Ovary (tissue), 9 donors: ENCODE data around the gene DPYSL5. TPM values are rescaled to one million over a fixed set of nuclear protein-coding genes. Genes with fewer than 3 reads are reported as not detected.
"Not testable (repeated sequence)": the region's sequence is repeated elsewhere in the genome, so short reads cannot be mapped to it uniquely, and the experiment has no call there.

ENCODE experiments used
- DNase-seq, 5 donors: peaks; one replicate each; pipeline ENCODE4 v3.0.0-alpha.2; 2019 to 2020
- H3K27ac ChIP-seq, 2 donors: fragments of 200-600 bp; one replicate each; pipeline versions ENCODE4 v1.5.1 to v1.8.0; 2019 to 2022
- H3K27me3 ChIP-seq: fragments of 200-600 bp; one replicate; pipeline ENCODE4 v1.8.0; 2022
- H3K36me3 ChIP-seq: fragments of 200-600 bp; sonication (generic); one replicate; pipeline ENCODE4 v1.5.1; 2019
- H3K4me1 ChIP-seq: one replicate; pipeline ENCODE4 v1.8.1; 2013; ENCODE audit warnings: mild to moderate bottlenecking, moderate library complexity; ENCODE audit not compliant: insufficient read depth
- H3K4me3 ChIP-seq: fragments of 200-600 bp; sonication (generic); one replicate; pipeline ENCODE4 v1.5.1; 2017
- H3K9me3 ChIP-seq, 2 donors: fragments of 200-600 bp in 1 of 2; sonication (generic) in 1 of 2; one replicate each; pipeline versions ENCODE4 v1.5.1 to v1.8.1; 2013 to 2019; ENCODE audit warnings: mild to moderate bottlenecking in 1 of 2, moderate library complexity in 1 of 2
- EP300 ChIP-seq: sonication (generic); formaldehyde crosslinking; IDR thresholded peaks from one replicate; pipeline ENCODE4 v1.6.1; 2017; ENCODE audit warnings: antibody characterized with exemption
- POLR2A ChIP-seq: fragments of 450-650 bp; IDR thresholded peaks from one replicate; pipeline ENCODE4 v1.6.1; 2017; ENCODE audit warnings: antibody characterized with exemption, mild to moderate bottlenecking, moderate library complexity
- WGBS, 3 donors: extraction: QIAGEN DNeasy Blood & Tissue Kit in 1 of 3; methylation state at CpG; one replicate each; pipeline versions ENCODE4 v1.1.5 to v1.1.7; 2013 to 2017; 5-methylcytosine and 5-hydroxymethylcytosine counted together
- intact Hi-C, 4 donors: fragments of 100-400 bp; cut with DNase I; formaldehyde crosslinking; loops; one replicate each; pipeline versions ENCODE4 v1.11.0 to v1.15.1; 2022 to 2023
- polyA plus RNA-seq, 2 donors: library from polyadenylated mRNA; stranded (reverse); fragments of 200-250 nt in 1 of 2; fragments of 350-450 nt in 1 of 2; fragmentation: Illumina TruSeq in 1 of 2; extraction: RNeasy Lipid Tissue Mini Kit (QIAGEN cat#74804) in 1 of 2; gene quantifications; one replicate each; pipeline ENCODE4 v1.2.3, GENCODE V29; 2013 to 2014
- total RNA-seq, 7 donors: library from RNA; depleted of rRNA in 2 of 7; stranded (reverse); fragments of >200 nt in 2 of 7; fragmentation: NEBNext Ultra II Directional in 3 of 7; extraction: Animal tissue kit (Norgen Biotek cat#: 25700) in 3 of 7; gene quantifications; one replicate each; pipeline versions ENCODE4 v1.1.0 to v1.2.4, GENCODE V29; 2016 to 2023
- TF ChIP-seq, protein P1 (sequence below), 3 donors: fragments of 450-650 bp in 2 of 3; fragments of 200-600 bp in 1 of 3; IDR thresholded peaks; one replicate each; pipeline versions ENCODE4 v1.5.1 to v1.8.0; 2016 to 2022; ENCODE audit warnings: antibody characterized with exemption in 3 of 3, mild to moderate bottlenecking in 1 of 3
- donor health status: DM: no; HTN: no; CAD: no; lungs with moderate emphysema.
- donor health status: DM: no; HTN: no; CAD: no.
- donor health status: Bipolar disorder and iron deficiency.
- donor health status: DM: yes; HTN: yes; CAD: no.
- donor health status: DM: no; HTN: no; CAD: no.
- donor health status: DM: yes; HTN: yes; CAD: no.

Gene DPYSL5
- total and polyA plus RNA-seq, 9 donors = 0.05 to 0.78 (median 0.17) TPM; not detected in 3

DNA sequence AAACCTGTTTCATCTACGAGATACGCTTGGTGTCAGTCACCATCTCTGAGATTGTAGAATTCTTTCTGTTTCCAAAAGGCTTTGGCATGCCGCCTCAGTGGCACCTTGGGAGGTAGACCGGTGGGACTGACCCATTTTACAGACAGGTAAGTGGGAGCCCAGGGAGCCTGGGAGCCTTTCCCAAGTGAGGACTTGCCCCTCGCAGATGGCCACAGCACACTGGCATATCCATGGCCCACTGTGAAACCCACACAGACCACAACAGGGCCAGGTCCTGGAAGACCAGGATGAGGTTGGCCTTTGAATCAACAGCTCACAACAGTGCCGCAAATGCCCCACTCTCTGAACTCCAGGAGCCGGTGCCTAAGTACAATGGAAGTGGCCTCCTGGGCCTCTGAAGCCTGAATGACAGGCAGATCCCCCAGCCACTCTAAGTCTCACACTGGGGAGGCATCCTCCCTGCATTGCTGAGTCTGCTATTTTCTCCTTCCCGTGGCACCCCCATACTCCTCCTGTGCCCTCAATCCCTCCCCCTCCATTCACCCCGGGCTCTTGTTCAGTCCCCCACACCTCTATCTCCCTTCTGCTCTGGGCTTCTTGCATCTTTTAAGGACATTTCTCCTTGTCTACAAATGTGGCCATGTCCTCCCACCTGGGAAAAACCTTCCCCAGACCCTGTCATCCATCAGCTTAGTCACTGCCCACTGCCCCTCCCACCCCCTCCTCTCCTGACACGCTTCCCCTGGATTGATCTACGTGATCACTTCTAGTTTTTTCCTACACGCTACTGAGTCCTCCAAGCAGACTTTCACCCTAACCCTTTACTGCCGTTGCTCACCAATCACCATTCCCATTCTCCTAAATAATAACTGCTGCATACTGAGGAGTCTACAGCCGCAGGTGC lies 35.9 kb upstream of the DPYSL5 start:
- no peak overlapping the region for H3K4me3 ChIP-seq
- no peaks in the 10 kb centered on the region for H3K27me3 ChIP-seq
- H3K36me3 ChIP-seq = no peaks in the 10 kb centered on the region
- H3K9me3 ChIP-seq = no peaks in the 10 kb centered on the region
- intact Hi-C loops = no loop called here
- WGBS, 3 donors = 69 to 74% (median 71%) methylated on average over 14 of the region's 14 CpGs
- H3K4me1 ChIP-seq = no peaks in the 10 kb centered on the region
- TF ChIP-seq EP300 = no peak
- TF ChIP-seq, protein P1, sequence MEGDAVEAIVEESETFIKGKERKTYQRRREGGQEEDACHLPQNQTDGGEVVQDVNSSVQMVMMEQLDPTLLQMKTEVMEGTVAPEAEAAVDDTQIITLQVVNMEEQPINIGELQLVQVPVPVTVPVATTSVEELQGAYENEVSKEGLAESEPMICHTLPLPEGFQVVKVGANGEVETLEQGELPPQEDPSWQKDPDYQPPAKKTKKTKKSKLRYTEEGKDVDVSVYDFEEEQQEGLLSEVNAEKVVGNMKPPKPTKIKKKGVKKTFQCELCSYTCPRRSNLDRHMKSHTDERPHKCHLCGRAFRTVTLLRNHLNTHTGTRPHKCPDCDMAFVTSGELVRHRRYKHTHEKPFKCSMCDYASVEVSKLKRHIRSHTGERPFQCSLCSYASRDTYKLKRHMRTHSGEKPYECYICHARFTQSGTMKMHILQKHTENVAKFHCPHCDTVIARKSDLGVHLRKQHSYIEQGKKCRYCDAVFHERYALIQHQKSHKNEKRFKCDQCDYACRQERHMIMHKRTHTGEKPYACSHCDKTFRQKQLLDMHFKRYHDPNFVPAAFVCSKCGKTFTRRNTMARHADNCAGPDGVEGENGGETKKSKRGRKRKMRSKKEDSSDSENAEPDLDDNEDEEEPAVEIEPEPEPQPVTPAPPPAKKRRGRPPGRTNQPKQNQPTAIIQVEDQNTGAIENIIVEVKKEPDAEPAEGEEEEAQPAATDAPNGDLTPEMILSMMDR (IDR thresholded peaks at IDR 0.05) = no peak
- no peak for TF ChIP-seq POLR2A
- no peak overlapping the region for H3K27ac ChIP-seq
- no peak for DNase-seq

DNA sequence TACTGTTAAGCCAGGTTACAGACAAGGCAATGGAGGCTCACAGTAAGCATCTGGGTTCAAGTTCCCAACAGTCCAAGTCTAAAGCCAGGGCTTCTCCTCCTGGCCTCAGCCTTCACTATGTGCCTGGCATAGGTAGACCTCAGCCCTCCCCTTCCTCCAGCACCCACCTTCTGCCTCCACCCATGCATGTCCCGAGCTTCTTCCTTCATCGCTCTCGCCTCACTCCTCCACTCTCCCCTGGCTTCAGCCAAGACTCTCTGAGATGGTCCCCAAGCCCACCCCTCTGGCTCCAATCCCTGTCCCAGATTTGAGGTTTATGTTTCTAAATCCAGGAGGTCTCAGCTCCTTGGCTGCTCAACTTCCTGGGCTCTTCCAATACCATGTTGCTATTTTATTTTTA lies 35.2 kb upstream of the DPYSL5 start:
- H3K27me3 ChIP-seq = no peaks in the 10 kb centered on the region
- TF ChIP-seq EP300 = no peak
- TF ChIP-seq, protein P1 (IDR thresholded peaks at IDR 0.05) = no peak
- TF ChIP-seq POLR2A = no peak

GRCh38 chr2:26814072-26814765 lies 33.7 kb upstream of the DPYSL5 start:
- H3K27ac ChIP-seq, H3K36me3 ChIP-seq, H3K9me3 ChIP-seq, H3K27me3 ChIP-seq, intact Hi-C loops, DNase-seq, H3K4me1 ChIP-seq, H3K4me3 ChIP-seq: not testable (repeated sequence)
- WGBS, 3 donors = 92 to 98% (median 93%) methylated on average over 41 to 52 of the region's 52 CpGs

More for the DNA sequence above, 35.2 kb upstream of the DPYSL5 start:
- Histone ChIP-seq H3K36me3 (no peaks in the 10 kb centered on the region), H3K4me3 (no peak overlapping the region), H3K4me1 (no peaks in the 10 kb centered on the region), H3K27ac (no peak overlapping the region), H3K9me3 (no peaks in the 10 kb centered on the region)
- no peak for DNase-seq
- 85 to 91% (median 86%) methylated on average over 3 of the region's 3 CpGs for WGBS, 3 donors
- intact Hi-C loops = no loop called here

DNA sequence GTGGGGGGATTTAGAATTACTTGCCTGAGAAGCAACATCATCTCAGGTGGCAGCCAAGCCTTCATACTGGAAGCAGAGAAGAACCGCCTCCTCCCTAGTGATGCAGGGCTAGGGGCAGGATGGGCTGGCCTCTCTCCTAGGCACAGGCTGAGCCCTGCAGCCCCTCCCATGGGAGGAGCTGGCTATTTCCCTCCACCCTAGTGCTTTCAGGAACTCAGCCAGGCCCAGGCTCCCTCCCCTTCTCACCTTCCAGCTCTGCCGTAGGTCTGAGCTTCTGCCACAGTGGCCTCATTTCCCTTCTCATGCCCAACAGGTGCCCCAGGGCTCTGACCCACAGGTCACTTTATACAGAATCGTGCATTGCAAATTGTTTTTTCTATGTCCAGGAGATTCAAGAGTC lies 31.0 kb upstream of the DPYSL5 start:
- 47 to 62% (median 61%) methylated on average over 3 of the region's 3 CpGs for WGBS, 3 donors

More for the DNA sequence above, 31.0 kb upstream of the DPYSL5 start:
- TF ChIP-seq POLR2A (no peak), EP300 (no peak)
- TF ChIP-seq, protein P1 (IDR thresholded peaks at IDR 0.05) = no peak
- intact Hi-C loops = no loop called here
- Histone ChIP-seq H3K9me3 (no peaks in the 10 kb centered on the region), H3K27ac (no peak overlapping the region), H3K36me3 (no peaks in the 10 kb centered on the region), H3K4me3 (no peak overlapping the region), H3K4me1 (no peaks in the 10 kb centered on the region), H3K27me3 (no peaks in the 10 kb centered on the region)
- DNase-seq = no peak
